K562 (cell line): ENCODE results near the gene TUT1. TPM values are rescaled to one million over a fixed set of nuclear protein-coding genes. Genes with fewer than 3 reads are reported as not detected.

Experiments used
- CBFB ChIP-seq: sonication (generic); formaldehyde crosslinking; IDR thresholded peaks from 2 replicates; pipeline ENCODE4 v1.4.0; 2020; ENCODE audit warnings: mild to moderate bottlenecking, missing genetic modification reagents
- CEBPG ChIP-seq, 3 experiments: fragments of 200-800 bp in 1 of 3; sonication (Bioruptor generic) in 1 of 3; sonication (generic) in 1 of 3; formaldehyde crosslinking in 1 of 3; IDR thresholded peaks in 2 of 3; conservative IDR thresholded peaks in 1 of 3; 2 replicates each; pipeline versions ENCODE4 v1.6.1 to v1.8.0; 2016 to 2022; ENCODE audit warnings: missing compliant biosample characterization in 2 of 3, missing genetic modification characterization in 2 of 3, mild to moderate bottlenecking in 1 of 3, missing genetic modification reagents in 1 of 3
- DIDO1 ChIP-seq: fragments of 450-650 bp; IDR thresholded peaks from 2 replicates; pipeline ENCODE4 v1.6.1; 2016; ENCODE audit warnings: low read depth, missing biosample characterization, missing genetic modification characterization
- FIP1L1 ChIP-seq: fragments of 200-400 bp; formaldehyde crosslinking; IDR thresholded peaks from 2 replicates; pipeline ENCODE4 v1.6.1; 2018; ENCODE audit warnings: mild to moderate bottlenecking, low read depth, low read length; ENCODE audit not compliant: poor library complexity, severe bottlenecking
- GABPA ChIP-seq: fragments of 200-800 bp; sonication (Bioruptor generic); conservative IDR thresholded peaks from 2 replicates; pipeline ENCODE4 v1.6.1; 2016; ENCODE audit warnings: low read depth, missing genetic modification characterization, missing compliant biosample characterization
- GTF2E2 ChIP-seq: fragments of 200-800 bp; sonication (Bioruptor generic); IDR thresholded peaks from 2 replicates; pipeline ENCODE4 v1.6.1; 2016; ENCODE audit warnings: missing genetic modification characterization, missing compliant biosample characterization
- MIER1 ChIP-seq: fragments of 450-650 bp; IDR thresholded peaks from 2 replicates; pipeline ENCODE4 v1.6.1; 2016; ENCODE audit warnings: antibody characterized with exemption, mild to moderate bottlenecking, low read depth
- NCOR1 ChIP-seq: fragments of 450-650 bp; IDR thresholded peaks from 2 replicates; pipeline ENCODE4 v1.6.1; 2016; ENCODE audit warnings: mild to moderate bottlenecking, moderate library complexity
- NELFE ChIP-seq: IDR thresholded peaks from 2 replicates; pipeline ENCODE4 v1.6.1; 2011; ENCODE audit warnings: mild to moderate bottlenecking; ENCODE audit not compliant: insufficient read depth, insufficient read length
- PCBP2 ChIP-seq: fragments of 200-400 bp; formaldehyde crosslinking; IDR thresholded peaks from 2 replicates; pipeline ENCODE4 v1.6.1; 2018; ENCODE audit warnings: low read length, low read depth, mild to moderate bottlenecking, moderate library complexity; ENCODE audit not compliant: poor library complexity, severe bottlenecking
- PHB ChIP-seq: fragments of 250-450 bp; sonication (Bioruptor Pico); IDR thresholded peaks from 2 replicates; pipeline ENCODE4 v1.5.0; 2021
- PTRF ChIP-seq: fragments of 450-650 bp; IDR thresholded peaks from 2 replicates; pipeline ENCODE4 v1.6.1; 2016; ENCODE audit warnings: mild to moderate bottlenecking, missing genetic modification characterization, missing compliant biosample characterization
- PURB ChIP-seq: sonication (generic); formaldehyde crosslinking; IDR thresholded peaks from 2 replicates; pipeline ENCODE4 v1.9.0; 2021; ENCODE audit warnings: low read depth, mild to moderate bottlenecking, missing genetic modification reagents
- RBBP5 ChIP-seq: fragments of 200-600 bp; sonication (generic); IDR thresholded peaks from 2 replicates; pipeline ENCODE4 v1.6.1; 2012; ENCODE audit warnings: borderline replicate concordance, mild to moderate bottlenecking, low read length, control low read depth, inconsistent platforms; ENCODE audit not compliant: insufficient read depth, poor library complexity, severe bottlenecking
- RBM17 ChIP-seq: fragments of 200-400 bp; formaldehyde crosslinking; IDR thresholded peaks from 2 replicates; pipeline ENCODE4 v1.6.1; 2017; ENCODE audit warnings: low read depth, mild to moderate bottlenecking, low read length, borderline replicate concordance
- RBM39 ChIP-seq: fragments of 200-400 bp; formaldehyde crosslinking; optimal IDR thresholded peaks from 2 replicates; pipeline ENCODE3; 2018; ENCODE audit warnings: low read depth, low read length
- SIRT6 ChIP-seq: IDR thresholded peaks from one replicate; pipeline ENCODE4 v1.6.1; 2012; ENCODE audit warnings: low read depth, mild to moderate bottlenecking, control low read depth, inconsistent platforms, low read length, moderate library complexity
- SMARCB1 ChIP-seq: IDR thresholded peaks from 2 replicates; pipeline ENCODE4 v1.6.1; 2011; ENCODE audit warnings: improper control_type of control experiment, low read depth; ENCODE audit not compliant: insufficient read length
- SNRNP70 ChIP-seq: fragments of 200-400 bp; formaldehyde crosslinking; optimal IDR thresholded peaks from 2 replicates; pipeline ENCODE3; 2017; ENCODE audit warnings: low read depth, low read length
- TEAD1 ChIP-seq, 2 experiments: fragments of 450-650 bp in 1 of 2; sonication (generic) in 1 of 2; formaldehyde crosslinking; IDR thresholded peaks; 2 replicates each; pipeline versions ENCODE4 v1.4.0 to v1.8.0; 2020 to 2022; ENCODE audit warnings: mild to moderate bottlenecking in 2 of 2, missing genetic modification reagents in 1 of 2
- ZEB2 ChIP-seq: fragments of 450-650 bp; IDR thresholded peaks from 2 replicates; pipeline ENCODE4 v1.6.1; 2016
- ZNF347 ChIP-seq: fragments of 450-650 bp; formaldehyde crosslinking; IDR thresholded peaks from 2 replicates; pipeline ENCODE4 v1.4.0; 2020; ENCODE audit warnings: low read depth, mild to moderate bottlenecking, moderate library complexity
- ZNF830 ChIP-seq: fragments of 250-450 bp; sonication (Bioruptor Pico); IDR thresholded peaks from 2 replicates; pipeline ENCODE4 v1.5.0; 2021; ENCODE audit warnings: mild to moderate bottlenecking
- polyA plus RNA-seq, 8 experiments: library from polyadenylated mRNA; depleted of rRNA in 4 of 8; stranded (reverse) in 5 of 8; unstranded in 3 of 8; fragments of >200 nt; fragmentation: Nextera tagmentation in 2 of 8; fragmentation: Illumina TruSeq in 1 of 8; extraction: Ambion mirVana in 2 of 8; extraction: Trizol in 1 of 8; gene quantifications; 2 replicates each; pipeline versions ENCODE4 v1.2.1 to v1.2.3, GENCODE V29; 2011 to 2014; ENCODE audit warnings: inconsistent platforms in 1 of 8, missing spikeins in 1 of 8
- total RNA-seq, 7 experiments: library from RNA; depleted of rRNA in 6 of 7; stranded (reverse); fragments of >200 nt in 6 of 7; fragmentation: Illumina TruSeq in 2 of 7; extraction: Trizol in 2 of 7; gene quantifications; 2 replicates each; pipeline versions ENCODE4 v1.2.1 to v1.2.3, GENCODE V29; 2011 to 2021; ENCODE audit warnings: low replicate concordance in 1 of 7
- TF ChIP-seq, protein P1 (sequence below): fragments of 450-650 bp; IDR thresholded peaks from 2 replicates; pipeline ENCODE4 v1.6.1; 2016
- TF ChIP-seq, protein P2 (sequence below): sonication (generic); formaldehyde crosslinking; IDR thresholded peaks from 2 replicates; pipeline ENCODE4 v1.8.1; 2023; ENCODE audit warnings: mild to moderate bottlenecking, missing genetic modification reagents

TUT1 gene
- total and polyA plus RNA-seq, 9 of the 15 experiments (the other 6 are each of a cell fraction or from before 2014, with no cell fraction given), result 0.66 to 44.3 (median 15.7) TPM

DNA sequence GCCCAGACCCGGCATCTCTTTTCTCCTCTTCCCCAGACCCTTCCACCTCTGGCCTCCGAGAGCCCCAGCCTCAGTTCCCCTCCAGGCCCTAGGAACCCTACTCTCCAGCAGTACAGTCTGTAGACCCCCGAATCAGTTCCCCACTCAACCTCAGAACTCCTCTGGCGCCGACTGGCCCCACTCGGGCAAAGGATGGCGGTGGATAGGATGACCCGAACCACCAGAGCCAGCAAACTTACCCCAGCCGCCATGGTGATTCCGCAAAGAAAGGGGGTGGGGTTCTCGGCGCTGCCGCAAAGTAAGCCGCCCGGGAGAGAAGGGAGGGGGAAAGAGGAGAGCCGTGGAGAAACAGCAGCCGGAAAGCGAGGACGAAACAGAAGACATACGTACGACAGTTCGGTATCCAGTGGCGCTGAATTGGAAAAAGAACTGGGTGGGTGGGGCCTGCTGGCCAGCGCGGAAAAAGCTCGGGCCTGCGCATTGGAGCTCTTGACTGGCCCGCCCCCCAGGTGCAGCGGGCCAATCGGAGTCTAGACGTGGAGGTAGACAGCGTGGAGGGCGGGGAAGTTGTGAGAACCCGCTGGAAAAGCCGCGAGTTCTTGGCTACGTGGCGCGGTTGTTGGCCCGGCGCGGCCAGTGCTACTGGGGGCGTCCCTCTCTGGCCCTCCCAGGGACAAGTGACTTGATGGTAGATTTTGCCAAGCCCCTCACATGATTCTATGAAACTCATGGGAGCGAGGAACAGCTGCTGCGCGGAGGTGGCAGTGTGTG is 17.5 kb downstream of the TUT1 start, which contains the start of gene EEF1G (continued):
- TF ChIP-seq PURB (CRISPR knock-in tag) (no peak), TEAD1 (CRISPR knock-in tag; IDR thresholded peaks at IDR 0.05) (0 out of 4 replicates have a peak, but pooled peaks of 1 of the 2 experiments have one; percentile 12), RBM17 (no peak), RBM39 (no peak), PCBP2 (no peak), CEBPG (CRISPR knock-in tag; IDR thresholded peaks at IDR 0.05) (no peak), CEBPG (tag; conservative IDR thresholded peaks at IDR 0.05 in 1 of 2, IDR thresholded peaks at IDR 0.05 in 1 of 2) (no peak), ZNF347 (CRISPR knock-in tag) (no peak), MIER1 (peak; percentile 53; the same call in 1 of the 2 replicates), GABPA (tag) (no peak), SIRT6 (no peak), NELFE (no peak), CBFB (no peak; the same call in 1 of the 2 replicates), ZEB2 (no peak), SNRNP70 (no peak), FIP1L1 (no peak), PHB (peak; percentile 89; the same call in 1 of the 2 replicates), DIDO1 (tag) (peak; percentile 68), ZNF830 (CRISPR knock-in tag) (no peak), PTRF (tag) (no peak), SMARCB1 (no peak), NCOR1 (peak; percentile 33; the same call in 1 of the 2 replicates), RBBP5 (peak; percentile 89), GTF2E2 (tag) (peak; percentile 83)
- TF ChIP-seq, protein P1, sequence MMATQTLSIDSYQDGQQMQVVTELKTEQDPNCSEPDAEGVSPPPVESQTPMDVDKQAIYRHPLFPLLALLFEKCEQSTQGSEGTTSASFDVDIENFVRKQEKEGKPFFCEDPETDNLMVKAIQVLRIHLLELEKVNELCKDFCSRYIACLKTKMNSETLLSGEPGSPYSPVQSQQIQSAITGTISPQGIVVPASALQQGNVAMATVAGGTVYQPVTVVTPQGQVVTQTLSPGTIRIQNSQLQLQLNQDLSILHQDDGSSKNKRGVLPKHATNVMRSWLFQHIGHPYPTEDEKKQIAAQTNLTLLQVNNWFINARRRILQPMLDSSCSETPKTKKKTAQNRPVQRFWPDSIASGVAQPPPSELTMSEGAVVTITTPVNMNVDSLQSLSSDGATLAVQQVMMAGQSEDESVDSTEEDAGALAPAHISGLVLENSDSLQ, result peak; percentile 86
- TF ChIP-seq, protein P2, sequence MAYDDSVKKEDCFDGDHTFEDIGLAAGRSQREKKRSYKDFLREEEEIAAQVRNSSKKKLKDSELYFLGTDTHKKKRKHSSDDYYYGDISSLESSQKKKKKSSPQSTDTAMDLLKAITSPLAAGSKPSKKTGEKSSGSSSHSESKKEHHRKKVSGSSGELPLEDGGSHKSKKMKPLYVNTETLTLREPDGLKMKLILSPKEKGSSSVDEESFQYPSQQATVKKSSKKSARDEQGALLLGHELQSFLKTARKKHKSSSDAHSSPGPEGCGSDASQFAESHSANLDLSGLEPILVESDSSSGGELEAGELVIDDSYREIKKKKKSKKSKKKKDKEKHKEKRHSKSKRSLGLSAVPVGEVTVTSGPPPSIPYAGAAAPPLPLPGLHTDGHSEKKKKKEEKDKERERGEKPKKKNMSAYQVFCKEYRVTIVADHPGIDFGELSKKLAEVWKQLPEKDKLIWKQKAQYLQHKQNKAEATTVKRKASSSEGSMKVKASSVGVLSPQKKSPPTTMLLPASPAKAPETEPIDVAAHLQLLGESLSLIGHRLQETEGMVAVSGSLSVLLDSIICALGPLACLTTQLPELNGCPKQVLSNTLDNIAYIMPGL (CRISPR knock-in tag), result peak; percentile 72; the same call in 1 of the 2 replicates
